ENCODE measurements around the gene KATNA1. TPM values are rescaled to one million over a fixed set of nuclear protein-coding genes. Genes with fewer than 3 reads are reported as not detected.

KATNA1 gene
- polyA plus RNA-seq, 3 donors, result 27.0 to 32.4 (median 27.9) TPM

DNA sequence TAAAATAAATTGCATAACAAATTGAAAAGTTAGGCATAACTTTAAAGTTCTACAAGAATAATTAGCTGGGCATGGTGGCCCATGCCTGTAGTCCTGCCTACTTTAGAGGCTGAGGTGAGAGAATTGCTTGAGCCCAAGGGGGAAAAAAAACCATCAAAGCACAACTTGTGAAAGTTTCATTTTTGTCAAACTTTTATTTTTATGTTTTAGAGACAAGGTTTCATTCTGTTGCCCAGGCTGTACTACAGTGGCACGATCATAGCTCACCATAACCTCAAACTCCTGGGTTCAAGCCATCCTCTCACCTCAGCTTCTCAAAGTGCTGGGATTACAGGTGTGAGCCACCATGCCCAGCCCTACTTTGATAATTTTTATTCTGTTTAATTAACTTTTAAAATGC is 14.2 kb downstream of the KATNA1 start:
- no peak for DNase-seq

DNA sequence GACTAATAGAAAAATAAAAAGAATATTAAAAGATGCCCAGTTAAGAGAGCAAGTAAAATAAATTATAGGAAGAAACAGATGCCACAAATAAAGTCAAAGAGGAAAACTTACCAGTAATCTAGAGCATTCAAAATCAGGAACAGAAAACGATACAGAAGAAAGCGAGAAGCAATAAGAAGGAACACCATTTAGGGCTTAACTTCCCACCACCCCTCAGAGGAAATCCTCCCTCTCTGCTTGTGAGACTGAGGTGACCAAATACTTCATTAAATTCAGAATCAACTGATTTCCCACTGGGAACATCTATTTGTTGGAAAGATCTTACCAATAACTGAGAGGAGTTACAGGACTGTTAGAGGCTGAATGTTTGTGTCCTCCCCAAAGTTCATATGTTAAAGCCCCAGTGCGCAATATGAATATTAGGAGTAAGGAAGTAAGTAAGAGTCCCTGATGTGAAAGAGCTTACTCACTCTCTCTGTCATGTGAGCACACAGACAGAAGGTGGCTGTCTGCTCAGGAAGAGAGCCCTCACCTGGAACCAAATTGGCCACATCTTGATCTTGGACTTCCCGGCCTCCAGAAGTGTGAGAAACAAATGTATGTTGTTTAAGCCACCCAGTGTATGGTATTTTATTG is 19.5 kb downstream of the KATNA1 start:
- no peak for DNase-seq

GRCh38 chr6:149627672-149628071 is 20.8 kb downstream of the KATNA1 start:
- no peak for DNase-seq

- no peak for DNase-seq
Measured at GRCh38 chr6:149615805-149616204, 32.7 kb downstream of the KATNA1 start.

- no peak for DNase-seq
Measured at GRCh38 chr6:149614337-149614736, 34.2 kb downstream of the KATNA1 start.

DNA sequence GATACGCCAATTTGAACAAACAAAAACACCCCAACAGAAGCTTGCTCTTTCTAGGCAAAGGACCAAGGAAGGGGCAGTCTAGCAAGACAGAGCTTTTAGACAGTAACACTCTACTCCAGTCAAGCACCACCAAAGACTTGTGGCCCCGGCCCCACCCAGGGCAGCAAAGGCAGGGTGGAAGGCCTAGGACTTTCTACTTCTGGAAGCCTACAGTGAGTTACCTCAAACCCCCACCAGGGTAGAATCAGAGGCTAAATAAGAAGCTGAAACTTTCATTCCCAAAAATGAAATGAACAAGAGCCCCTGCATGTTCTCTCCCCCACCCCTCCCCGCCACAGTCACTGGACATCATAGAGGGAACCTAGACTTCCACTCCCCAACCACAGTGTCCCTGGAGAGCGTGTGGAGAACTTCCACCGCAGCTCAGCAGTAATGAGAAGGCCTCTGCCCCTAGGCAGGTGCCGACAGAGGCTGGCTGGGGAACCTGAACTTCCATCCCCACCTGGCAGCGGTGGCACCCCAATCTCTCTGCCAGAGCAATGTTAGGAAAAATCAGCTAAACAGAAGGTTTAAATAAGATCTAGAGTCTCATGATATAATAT is 40.0 kb downstream of the KATNA1 start:
- no peak for DNase-seq

DNA sequence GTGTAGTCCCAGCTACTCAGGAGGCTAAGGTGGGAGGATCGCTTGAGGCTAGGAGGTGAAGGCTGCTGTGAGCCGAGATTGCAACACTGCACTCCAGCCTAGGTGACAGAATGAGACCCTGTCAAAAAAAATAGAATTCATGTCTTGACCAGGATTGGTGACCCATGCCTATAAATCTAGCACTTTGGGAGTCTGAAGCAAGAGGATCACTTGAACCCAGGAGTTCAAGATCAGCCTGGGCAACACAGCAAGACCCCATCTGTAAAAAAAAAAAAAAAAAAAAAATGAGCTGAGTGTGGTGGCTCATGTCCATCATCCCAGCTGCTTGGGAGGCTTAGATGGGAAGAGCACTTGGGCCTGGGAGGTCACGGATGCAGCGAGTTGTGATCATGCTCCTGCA is 48.0 kb downstream of the KATNA1 start:
- no peak for DNase-seq

GRCh38 chr6:149593408-149593807 is 55.1 kb downstream of the KATNA1 start:
- peak; percentile 21 for DNase-seq

- DNase-seq, result no peak
Measured at GRCh38 chr6:149592983-149593382, 55.5 kb downstream of the KATNA1 start.

- DNase-seq, result no peak
Measured at GRCh38 chr6:149586149-149586548, 62.4 kb downstream of the KATNA1 start.

DNA sequence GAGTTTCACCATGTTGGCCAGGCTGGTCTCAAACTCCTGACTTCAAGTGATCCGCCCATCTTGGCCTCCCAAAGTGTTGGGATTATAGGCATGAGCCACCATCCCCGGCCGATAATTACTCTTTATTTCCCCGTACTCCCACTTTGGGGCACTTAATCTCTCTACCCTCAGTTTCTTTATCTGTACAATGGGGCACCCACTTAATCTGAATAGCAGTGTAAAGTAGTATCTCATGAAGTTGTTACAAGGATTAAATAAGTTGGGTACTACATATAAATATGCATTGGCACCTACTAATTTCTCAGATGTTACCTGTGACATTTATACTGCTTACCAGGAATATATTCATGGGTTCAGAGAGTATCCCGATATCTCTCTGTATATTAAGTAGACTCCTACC is 67.2 kb downstream of the KATNA1 start:
- no peak for DNase-seq

DNA sequence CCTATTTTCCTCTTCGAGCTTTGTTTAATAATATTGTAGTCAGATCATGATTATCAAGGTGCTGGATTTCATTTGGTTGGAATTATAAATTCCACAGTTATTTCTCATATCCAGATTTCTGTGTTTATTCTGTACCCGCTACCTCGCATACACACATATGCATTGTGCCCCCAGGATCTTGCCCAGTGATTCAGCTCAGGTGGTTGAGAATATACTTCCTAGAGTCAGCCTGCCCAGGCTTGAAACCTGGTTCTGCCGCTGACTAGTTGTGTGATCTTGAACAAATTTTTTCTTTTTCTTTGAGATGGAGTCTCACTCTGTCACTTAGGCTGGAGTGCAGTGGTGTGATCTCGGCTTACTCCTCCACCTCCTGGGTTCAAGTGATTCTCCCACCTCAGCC is 67.6 kb downstream of the KATNA1 start:
- DNase-seq, result no peak

DNA sequence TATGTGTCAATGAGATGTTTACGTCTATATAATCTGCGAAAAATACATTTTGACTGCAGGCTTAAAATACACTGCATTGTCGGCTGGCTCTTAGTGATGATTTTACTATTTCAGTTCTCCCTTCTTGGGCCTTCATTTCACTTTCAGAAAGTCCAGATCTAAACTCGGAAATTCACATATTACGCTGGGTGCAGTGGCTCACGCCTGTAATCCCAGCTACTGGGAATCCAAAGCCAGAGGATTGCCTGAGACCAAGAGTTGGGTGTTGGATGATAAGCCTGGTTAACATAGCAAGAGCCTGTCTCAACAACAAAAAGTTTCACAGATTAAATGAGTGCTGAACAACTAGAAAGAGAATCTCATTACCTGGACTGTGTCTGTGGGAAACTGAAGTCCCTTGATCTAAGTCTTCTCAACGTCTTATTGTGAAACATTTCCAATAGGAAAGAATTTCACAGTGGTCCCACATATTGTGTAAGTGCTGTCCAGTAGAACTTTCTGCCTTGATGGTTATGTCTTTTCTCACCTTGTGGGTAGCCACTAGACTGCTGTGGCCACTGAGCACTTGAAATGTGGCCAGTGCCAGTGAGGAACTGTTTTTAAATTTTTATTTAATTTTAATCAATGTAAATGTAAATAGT is 80.4 kb downstream of the KATNA1 start:
- DNase-seq, result no peak

GRCh38 chr6:149567194-149567586 is 81.3 kb downstream of the KATNA1 start:
- no peak for DNase-seq

DNA sequence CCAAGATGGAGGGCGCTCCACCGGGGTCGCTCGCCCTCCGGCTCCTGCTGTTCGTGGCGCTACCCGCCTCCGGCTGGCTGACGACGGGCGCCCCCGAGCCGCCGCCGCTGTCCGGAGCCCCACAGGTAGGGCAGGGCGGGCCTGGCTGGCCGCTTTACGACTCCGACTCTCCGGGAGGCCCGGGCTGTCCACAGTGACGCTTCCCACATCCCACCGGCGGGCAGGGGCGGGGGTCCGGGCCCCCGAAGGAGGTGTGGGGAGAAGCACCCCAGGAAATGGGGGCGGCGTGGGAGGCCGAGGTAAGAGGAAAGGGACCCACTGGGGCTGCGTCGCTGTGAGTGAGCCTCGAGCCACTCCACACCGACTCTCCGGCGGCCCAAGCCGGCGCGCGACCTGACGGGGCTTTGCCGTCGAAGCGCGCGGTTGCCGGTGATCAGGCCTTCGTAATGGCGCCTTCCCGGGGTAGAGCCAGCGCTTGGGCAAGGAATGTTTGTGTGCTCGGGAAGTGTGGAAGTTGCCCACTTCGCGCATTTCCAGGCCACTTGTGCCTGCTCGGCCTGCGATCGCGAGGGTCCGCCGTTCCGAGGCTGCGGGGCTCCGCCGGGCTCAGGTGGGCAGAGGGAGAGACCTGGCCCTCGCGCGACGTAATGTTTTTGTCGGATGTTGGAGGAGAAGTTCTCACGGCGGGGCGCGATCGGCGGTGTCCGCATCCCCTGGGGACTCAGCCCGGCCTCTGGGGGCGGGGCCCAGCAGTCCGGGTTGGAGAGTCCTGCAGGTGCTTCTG is 81.9 kb downstream of the KATNA1 start:
- DNase-seq, result peak; percentile 56

- peak; percentile 94 for DNase-seq
Measured at GRCh38 chr6:149565527-149566409, 82.7 kb downstream of the KATNA1 start, which contains the start of gene GINM1. TSS of gene GINM1 (plus strand) at chr6:149566375. CDS start at chr6:149566415, 40 bp downstream.

GRCh38 chr6:149563928-149564325 is 84.6 kb downstream of the KATNA1 start:
- DNase-seq, result peak; percentile 33

GRCh38 chr6:149563203-149563927 is 85.1 kb downstream of the KATNA1 start:
- DNase-seq, result no peak

DNA sequence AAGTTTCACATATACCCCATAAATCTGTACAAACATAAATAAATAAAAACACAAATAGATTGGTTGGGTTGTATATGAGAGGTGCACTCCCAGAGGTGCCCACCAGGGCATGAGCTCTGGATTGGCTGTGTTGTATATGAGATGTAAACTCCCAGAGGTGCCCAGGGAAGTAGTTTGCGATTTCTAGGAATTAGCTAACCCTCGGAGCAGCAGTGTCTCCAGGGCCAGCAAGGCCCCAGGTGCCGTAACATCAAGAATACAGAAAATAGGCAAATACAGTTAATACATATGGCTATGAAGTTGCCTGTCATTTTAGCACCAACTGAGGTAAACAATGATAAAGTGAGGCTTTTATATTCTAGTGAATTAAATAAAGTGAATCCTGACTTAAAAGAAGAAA is 87.8 kb downstream of the KATNA1 start:
- no peak for DNase-seq

GRCh38 chr6:149559389-149559788 is 89.1 kb downstream of the KATNA1 start:
- DNase-seq, result no peak

DNA sequence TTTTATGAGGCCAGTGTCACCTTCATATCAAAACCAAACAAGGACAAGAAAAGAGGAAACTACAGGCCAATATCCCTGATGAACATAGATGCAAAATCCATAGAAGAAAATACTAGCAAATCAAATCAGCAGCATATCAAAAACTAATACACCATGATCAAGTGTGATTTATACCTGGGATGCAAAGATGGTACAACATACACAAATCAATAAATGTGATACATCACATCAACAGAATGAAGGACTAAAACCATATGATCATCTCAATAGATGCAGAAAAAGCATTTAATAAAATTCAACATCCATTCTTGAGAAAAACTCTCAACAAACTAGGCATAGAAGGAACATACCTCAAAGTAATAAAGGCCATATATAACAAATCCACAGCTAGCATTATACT is 90.5 kb downstream of the KATNA1 start:
- no peak for DNase-seq

Data from renal pelvis (tissue), 4 donors.